NCI-H82 treated with DMSO at 0.1 percent for 48 hours (cell line): Measurements from ENCODE around the gene ATP1A3.

Experiments used
- DNase-seq: peaks from one replicate; lab custom pipeline; 2025; ENCODE audit not compliant: unreplicated experiment; lab: John Stamatoyannopoulos, UW

Gene ATP1A3

GRCh38 chr19:41988947-41989346 lies 5.1 kb downstream of the ATP1A3 start:
- DNase-seq = no peak

GRCh38 chr19:41987141-41987860 lies 6.7 kb downstream of the ATP1A3 start:
- DNase-seq = no peak

GRCh38 chr19:41984961-41985360 lies 9.1 kb downstream of the ATP1A3 start:
- DNase-seq = no peak

- DNase-seq = no peak
Observed at GRCh38 chr19:41981724-41982123, 12.3 kb downstream of the ATP1A3 start.

GRCh38 chr19:41978470-41978869 lies 15.6 kb downstream of the ATP1A3 start:
- no peak for DNase-seq

GRCh38 chr19:41977916-41978315 lies 16.1 kb downstream of the ATP1A3 start:
- no peak for DNase-seq

GRCh38 chr19:41974652-41975051 lies 19.4 kb downstream of the ATP1A3 start:
- DNase-seq = no peak

- no peak for DNase-seq
Observed at GRCh38 chr19:41971363-41971762, 22.7 kb downstream of the ATP1A3 start.

- DNase-seq = no peak
Observed at GRCh38 chr19:41969772-41970458, 24.1 kb downstream of the ATP1A3 start.

- no peak for DNase-seq
Observed at GRCh38 chr19:41968751-41969595, 25.1 kb downstream of the ATP1A3 start.

GRCh38 chr19:41967054-41967783 lies 26.8 kb downstream of the ATP1A3 start:
- DNase-seq = no peak

GRCh38 chr19:41965106-41965505 lies 28.9 kb downstream of the ATP1A3 start:
- no peak for DNase-seq

- DNase-seq = no peak
Observed at GRCh38 chr19:41960973-41961372, 33.1 kb downstream of the ATP1A3 start.

GRCh38 chr19:41959056-41960053 lies 34.7 kb downstream of the ATP1A3 start, which contains the start of gene RABAC1:
RABAC1 (minus strand) TSS chr19:41959321; CDS start chr19:41959292, 29 bp downstream.
- peak; percentile 100 for DNase-seq

GRCh38 chr19:41958367-41959055 lies 35.5 kb downstream of the ATP1A3 start:
- DNase-seq = peak; percentile 48

GRCh38 chr19:41957838-41958366 lies 36.1 kb downstream of the ATP1A3 start:
- peak; percentile 80 for DNase-seq

GRCh38 chr19:41957161-41957837 lies 36.7 kb downstream of the ATP1A3 start:
- no peak for DNase-seq

- no peak for DNase-seq
Observed at GRCh38 chr19:41956621-41957020, 37.4 kb downstream of the ATP1A3 start.
